Stimulated activated naive B cell treated with anti-CD40 and anti-IgM and Interleukin-4, amounts not matched to agents 10 μg/mL and 1 μg/mL and 100 μg/mL, for 72 hours (primary cell): Measurements from ENCODE around the gene CYP11A1.
A peak's percentile ranks its signal among the peaks of the same experiment; 100 is the strongest.
"Not testable (repeated sequence)": the region's sequence is repeated elsewhere in the genome, so short reads cannot be mapped to it uniquely, and the experiment has no call there.

Experiments used
- ATAC-seq, 2 donors: fragments of 150-1000 bp; cut with Tn5 transposase; replicated peaks; 2 replicates each; pipeline ENCODE4 v1.10.0; 2021; ENCODE audit warnings: moderate library complexity in 1 of 2
- DNase-seq: peaks from one replicate; pipeline ENCODE4 v3.0.0; 2021
- H3K27ac Mint-ChIP-seq: one replicate; pipeline ENCODE4 v1.8.0; 2022; ENCODE audit warnings: mild to moderate bottlenecking, mixed read lengths
- H3K27me3 Mint-ChIP-seq, 2 donors: one replicate each; pipeline ENCODE4 v1.8.0; 2022; ENCODE audit warnings: mixed read lengths in 2 of 2
- H3K36me3 Mint-ChIP-seq, 2 donors: one replicate each; pipeline ENCODE4 v1.8.0; 2022; ENCODE audit warnings: mixed read lengths in 2 of 2, mild to moderate bottlenecking in 1 of 2
- H3K4me1 Mint-ChIP-seq, 2 donors: one replicate each; pipeline ENCODE4 v1.8.0; 2022; ENCODE audit warnings: mixed read lengths in 2 of 2, mild to moderate bottlenecking in 1 of 2
- H3K4me3 Mint-ChIP-seq, 2 donors: one replicate each; pipeline ENCODE4 v1.8.0; 2022; ENCODE audit warnings: mild to moderate bottlenecking in 2 of 2, mixed read lengths in 2 of 2, moderate library complexity in 1 of 2
- H3K9me3 Mint-ChIP-seq, 2 donors: one replicate each; pipeline ENCODE4 v1.8.0; 2022; ENCODE audit warnings: mixed read lengths in 2 of 2, mild to moderate bottlenecking in 1 of 2

CYP11A1 gene

GRCh38 chr15:74397239-74398068 is 30.0 kb upstream of the CYP11A1 start:
- Mint-ChIP-seq H3K9me3 (peaks cover 0 to 1% of the 10 kb centered on the region in 2 donors), H3K36me3 (peaks cover 3 to 37% of the 10 kb centered on the region in 2 donors), H3K27me3 (no peaks in the 10 kb centered on the region), H3K4me3 (peak overlapping the region; percentile 64 to 78), H3K4me1 (peaks cover 86 to 99% of the 10 kb centered on the region in 2 donors), H3K27ac (peak overlapping the region; percentile 98)
- ATAC-seq, result peak; percentile 36 to 42
- peak; percentile 77 for DNase-seq

GRCh38 chr15:74396445-74397238 is 29.2 kb upstream of the CYP11A1 start:
- H3K27ac Mint-ChIP-seq, result peak overlapping the region; percentile 98
- DNase-seq, result peak; percentile 97
- peaks cover 3 to 42% of the 10 kb centered on the region in 2 donors for H3K36me3 Mint-ChIP-seq
- H3K4me1 Mint-ChIP-seq, result peaks cover 87 to 99% of the 10 kb centered on the region in 2 donors
- H3K27me3 Mint-ChIP-seq, result no peaks in the 10 kb centered on the region
- peak; percentile 60 to 67 for ATAC-seq
- H3K9me3 Mint-ChIP-seq, result peaks cover 0 to 1% of the 10 kb centered on the region in 2 donors
- H3K4me3 Mint-ChIP-seq, result peak overlapping the region; percentile 64 to 78

- Mint-ChIP-seq H3K4me1 (peaks cover 87 to 99% of the 10 kb centered on the region in 2 donors), H3K9me3 (peaks cover 0 to 1% of the 10 kb centered on the region in 2 donors), H3K4me3 (peak overlapping the region; percentile 64 to 78), H3K27me3 (no peaks in the 10 kb centered on the region), H3K36me3 (peaks cover 3 to 45% of the 10 kb centered on the region in 2 donors), H3K27ac (peak overlapping the region; percentile 98)
- no peak for DNase-seq
- peak; percentile 14 to 22 for ATAC-seq
Measured at GRCh38 chr15:74396146-74396438, 28.6 kb upstream of the CYP11A1 start.

GRCh38 chr15:74395319-74396145 is 28.1 kb upstream of the CYP11A1 start:
- H3K36me3 Mint-ChIP-seq, result peaks cover 5 to 45% of the 10 kb centered on the region in 2 donors

GRCh38 chr15:74394090-74394846 is 26.8 kb upstream of the CYP11A1 start:
- DNase-seq (peak; percentile 83), ATAC-seq (peak; percentile 28 to 42)
- Mint-ChIP-seq H3K36me3 (peaks cover 5 to 52% of the 10 kb centered on the region in 2 donors), H3K27ac (peak overlapping the region; percentile 98), H3K4me1 (peaks cover 87 to 99% of the 10 kb centered on the region in 2 donors), H3K9me3 (peaks cover 0 to 1% of the 10 kb centered on the region in 2 donors), H3K27me3 (no peaks in the 10 kb centered on the region), H3K4me3 (peak overlapping the region; percentile 66 to 72)

More at GRCh38 chr15:74395319-74396145, 28.1 kb upstream of the CYP11A1 start:
- H3K27ac Mint-ChIP-seq, result peak overlapping the region; percentile 98
- peaks cover 0 to 1% of the 10 kb centered on the region in 2 donors for H3K9me3 Mint-ChIP-seq
- H3K4me3 Mint-ChIP-seq, result peak overlapping the region; percentile 64 to 78
- peaks cover 87 to 99% of the 10 kb centered on the region in 2 donors for H3K4me1 Mint-ChIP-seq
- DNase-seq, result no peak
- no peak for ATAC-seq
- no peaks in the 10 kb centered on the region for H3K27me3 Mint-ChIP-seq

GRCh38 chr15:74393423-74393822 is 26.0 kb upstream of the CYP11A1 start:
- peaks cover 93 to 100% of the 10 kb centered on the region in 2 donors for H3K4me1 Mint-ChIP-seq
- H3K9me3 Mint-ChIP-seq, result peaks cover 0 to 1% of the 10 kb centered on the region in 2 donors
- H3K36me3 Mint-ChIP-seq, result peaks cover 7 to 57% of the 10 kb centered on the region in 2 donors
- H3K4me3 Mint-ChIP-seq, result peak overlapping the region; percentile 14 to 86
- ATAC-seq (no peak), DNase-seq (no peak)
- H3K27ac Mint-ChIP-seq, result peak overlapping the region; percentile 98
- no peaks in the 10 kb centered on the region for H3K27me3 Mint-ChIP-seq

- Mint-ChIP-seq H3K27me3 (no peaks in the 10 kb centered on the region), H3K36me3 (peaks cover 7 to 53% of the 10 kb centered on the region in 2 donors), H3K27ac (peak overlapping the region; percentile 98), H3K9me3 (peaks cover 0 to 1% of the 10 kb centered on the region in 2 donors), H3K4me1 (peaks cover 92 to 100% of the 10 kb centered on the region in 2 donors), H3K4me3 (peak overlapping the region; percentile 85 to 86)
- DNase-seq (no peak), ATAC-seq (no peak)
Measured at GRCh38 chr15:74392902-74393301, 25.5 kb upstream of the CYP11A1 start.

GRCh38 chr15:74392451-74392830 is 25.0 kb upstream of the CYP11A1 start:
- Mint-ChIP-seq H3K4me3 (peak overlapping the region; percentile 85 to 86), H3K27ac (peak overlapping the region; percentile 98), H3K4me1 (peaks cover 92 to 100% of the 10 kb centered on the region in 2 donors), H3K36me3 (peaks cover 7 to 53% of the 10 kb centered on the region in 2 donors), H3K9me3 (peaks cover 0 to 1% of the 10 kb centered on the region in 2 donors), H3K27me3 (no peaks in the 10 kb centered on the region)
- no peak for ATAC-seq
- DNase-seq, result no peak

GRCh38 chr15:74391582-74392450 is 24.4 kb upstream of the CYP11A1 start:
- Mint-ChIP-seq H3K9me3 (peaks cover 0 to 1% of the 10 kb centered on the region in 2 donors), H3K36me3 (peaks cover 7 to 58% of the 10 kb centered on the region in 2 donors), H3K4me1 (peaks cover 93 to 100% of the 10 kb centered on the region in 2 donors), H3K27me3 (no peaks in the 10 kb centered on the region), H3K4me3 (peak overlapping the region; percentile 85 to 86), H3K27ac (peak overlapping the region; percentile 98)
- DNase-seq (no peak), ATAC-seq (no peak)

GRCh38 chr15:74390647-74391288 is 23.3 kb upstream of the CYP11A1 start:
- H3K27ac Mint-ChIP-seq, result peak overlapping the region; percentile 98
- ATAC-seq, result peak; percentile 26 to 41
- H3K4me3 Mint-ChIP-seq, result peak overlapping the region; percentile 85 to 86
- H3K36me3 Mint-ChIP-seq, result peaks cover 9 to 54% of the 10 kb centered on the region in 2 donors
- H3K27me3 Mint-ChIP-seq, result no peaks in the 10 kb centered on the region
- H3K4me1 Mint-ChIP-seq, result peaks cover 91 to 100% of the 10 kb centered on the region in 2 donors
- peaks cover 0 to 1% of the 10 kb centered on the region in 2 donors for H3K9me3 Mint-ChIP-seq
- peak; percentile 70 for DNase-seq

GRCh38 chr15:74390049-74390646 is 22.7 kb upstream of the CYP11A1 start:
- H3K27ac Mint-ChIP-seq, result peak overlapping the region; percentile 98
- not testable (repeated sequence) for H3K27me3 Mint-ChIP-seq, H3K9me3 Mint-ChIP-seq, ATAC-seq, DNase-seq
- peaks cover 92 to 100% of the 10 kb centered on the region in 2 donors for H3K4me1 Mint-ChIP-seq
- H3K4me3 Mint-ChIP-seq, result peak overlapping the region; percentile 85 to 86
- H3K36me3 Mint-ChIP-seq, result peaks cover 9 to 50% of the 10 kb centered on the region in 2 donors
